ENCODE results near the gene SORBS1. TPM values are rescaled to one million over a fixed set of nuclear protein-coding genes. Genes with fewer than 3 reads are reported as not detected.

Gene SORBS1
- total and polyA plus RNA-seq, 3 experiments from 2014 or later = 0.28 to 1.7 (median 0.92) TPM

DNA sequence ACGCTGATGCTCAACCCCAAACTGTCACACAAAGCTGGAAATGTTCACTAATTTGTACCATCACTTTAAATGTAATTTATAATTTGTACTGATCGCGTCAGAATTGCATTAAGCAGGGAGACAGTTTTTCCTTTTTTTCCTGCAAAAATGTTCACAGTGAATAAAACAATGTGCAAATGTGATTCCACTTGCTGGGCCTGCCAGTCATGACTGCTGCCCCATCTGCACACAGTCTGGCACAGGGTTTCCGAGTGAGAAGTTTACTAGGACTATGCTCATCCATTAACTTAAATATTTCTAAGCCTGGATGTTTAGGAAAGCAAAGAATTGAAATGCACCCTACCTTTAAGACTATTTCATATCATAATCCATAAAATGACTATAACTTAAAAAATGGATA lies 99.6 kb downstream of the SORBS1 start:
- Histone ChIP-seq H3K27me3 (ENCODE audit: insufficient read depth, low read length, poor library complexity, severe bottlenecking) (peaks cover 4% of the 10 kb centered on the region), H3K27ac (ENCODE audit: low read depth, low read length) (no peak overlapping the region), H3K36me3 (ENCODE audit: insufficient read depth, low read length) (no peaks in the 10 kb centered on the region), H3K9me3 (ENCODE audit: low read length) (no peaks in the 10 kb centered on the region), H3K4me1 (ENCODE audit: insufficient read depth, low read length) (no peaks in the 10 kb centered on the region), H3K4me3 (ENCODE audit: low read length) (no peak overlapping the region)
- DNase-seq = no peak
- ChIA-PET POLR2A (no interaction called here), CTCF (no interaction called here)
- H3K36me3 Mint-ChIP-seq = no peaks in the 10 kb centered on the region
- H3K4me1 Mint-ChIP-seq = no peaks in the 10 kb centered on the region
- H3K4me3 Mint-ChIP-seq = no peak overlapping the region
- H3K27ac Mint-ChIP-seq = no peak overlapping the region
- H3K27me3 Mint-ChIP-seq = peaks cover 5 to 24% of the 10 kb centered on the region in 2 donors
- H3K9me3 Mint-ChIP-seq = no peaks in the 10 kb centered on the region

DNA sequence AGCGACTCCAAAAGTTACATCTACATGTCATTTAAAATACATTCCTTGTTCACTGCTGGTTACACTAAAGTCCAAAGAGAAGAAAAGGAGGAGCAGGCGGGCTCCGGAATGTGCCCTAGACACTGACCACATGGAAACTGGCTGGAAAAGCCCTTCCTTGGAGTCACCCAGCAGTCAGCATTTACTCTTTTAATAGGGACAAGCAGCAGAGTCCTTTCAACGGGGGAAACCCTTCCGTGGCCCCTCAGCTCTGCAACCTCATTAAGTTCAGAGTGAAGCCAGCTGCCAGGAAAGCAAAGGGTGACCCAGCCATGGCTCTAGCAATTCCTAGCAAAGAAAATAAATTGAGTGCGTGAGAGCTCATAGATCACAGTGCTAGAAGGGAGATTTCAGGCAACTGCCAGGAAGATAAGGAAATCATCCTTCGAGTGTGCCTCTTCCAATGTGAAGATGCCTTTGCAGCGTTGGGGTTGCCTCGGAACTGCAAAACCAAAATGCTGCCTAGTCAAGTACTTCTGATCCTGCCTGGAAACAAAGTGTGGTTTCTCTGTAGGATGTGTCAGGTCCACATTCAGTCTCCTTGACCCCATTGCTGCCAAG lies 101.6 kb downstream of the SORBS1 start:
- Mint-ChIP-seq H3K4me3 (no peak overlapping the region), H3K4me1 (no peaks in the 10 kb centered on the region), H3K27me3 (peaks cover 10 to 37% of the 10 kb centered on the region in 2 donors), H3K9me3 (no peaks in the 10 kb centered on the region), H3K27ac (no peak overlapping the region), H3K36me3 (no peaks in the 10 kb centered on the region)
- Histone ChIP-seq H3K9me3 (ENCODE audit: low read length) (no peaks in the 10 kb centered on the region), H3K27me3 (ENCODE audit: insufficient read depth, low read length, poor library complexity, severe bottlenecking) (peaks cover 4% of the 10 kb centered on the region), H3K4me3 (ENCODE audit: low read length) (no peak overlapping the region), H3K36me3 (ENCODE audit: insufficient read depth, low read length) (no peaks in the 10 kb centered on the region), H3K27ac (ENCODE audit: low read depth, low read length) (no peak overlapping the region), H3K4me1 (ENCODE audit: insufficient read depth, low read length) (no peaks in the 10 kb centered on the region)
- ChIA-PET CTCF (no interaction called here), POLR2A (no interaction called here)
- no peak for DNase-seq

DNA sequence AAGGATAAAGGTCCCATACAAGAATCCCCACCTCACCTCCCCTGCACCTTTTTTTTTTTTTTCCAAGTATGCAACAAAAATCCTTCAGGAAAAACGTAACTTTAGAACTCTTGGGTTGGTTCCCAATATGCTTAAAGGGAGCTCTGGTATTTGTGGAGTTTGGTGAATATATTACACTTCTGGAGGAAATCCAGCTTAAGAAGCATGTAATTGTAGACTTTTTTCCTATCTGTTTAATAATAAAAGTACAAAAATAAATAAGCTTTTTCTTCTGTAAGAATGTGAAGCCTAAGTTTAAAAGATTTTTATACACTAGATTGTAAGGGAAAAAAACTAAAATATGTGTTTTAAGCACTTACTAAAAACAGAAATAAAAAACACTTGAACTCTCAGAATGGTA lies 102.3 kb downstream of the SORBS1 start:
- CTCF ChIA-PET = no interaction called here

DNA sequence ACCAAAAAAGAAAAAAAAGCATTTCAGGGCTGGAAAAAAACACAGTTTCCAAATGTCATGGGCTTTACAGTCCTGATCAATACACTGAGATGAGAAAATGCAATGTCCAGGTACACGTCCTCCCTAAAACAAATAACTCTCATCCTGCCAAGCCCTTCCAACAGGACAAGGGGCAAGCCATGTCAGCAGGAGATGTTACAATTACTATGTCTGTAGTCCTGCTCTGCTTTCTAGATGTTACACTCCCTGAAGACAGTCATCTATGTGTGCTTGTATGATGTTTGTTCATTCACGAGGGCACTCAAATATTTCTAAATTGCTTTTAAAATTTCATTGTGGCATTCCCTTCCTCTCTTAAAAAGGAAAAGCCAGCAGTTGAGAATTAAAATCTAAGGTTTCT lies 103.2 kb downstream of the SORBS1 start:
- no peak overlapping the region for H3K27ac ChIP-seq (ENCODE audit: low read depth, low read length)
- Mint-ChIP-seq H3K4me1 (no peaks in the 10 kb centered on the region), H3K27ac (no peak overlapping the region), H3K9me3 (no peaks in the 10 kb centered on the region), H3K4me3 (no peak overlapping the region), H3K27me3 (peaks cover 10 to 31% of the 10 kb centered on the region in 2 donors), H3K36me3 (no peaks in the 10 kb centered on the region)
- no peaks in the 10 kb centered on the region for H3K36me3 ChIP-seq (ENCODE audit: insufficient read depth, low read length)
- H3K4me1 ChIP-seq (ENCODE audit: insufficient read depth, low read length) = no peaks in the 10 kb centered on the region
- no peaks in the 10 kb centered on the region for H3K9me3 ChIP-seq (ENCODE audit: low read length)
- ChIA-PET POLR2A (no interaction called here), CTCF (interaction anchor here (0.7 kb wide), 1 partner anchor 414 kb away, joined by 3 read pairs; no protein-coding TSS in a partner anchor)
- H3K27me3 ChIP-seq (ENCODE audit: insufficient read depth, low read length, poor library complexity, severe bottlenecking) = peaks cover 4% of the 10 kb centered on the region
- H3K4me3 ChIP-seq (ENCODE audit: low read length) = no peak overlapping the region
- DNase-seq = no peak

More for the DNA sequence above, 102.3 kb downstream of the SORBS1 start:
- no peaks in the 10 kb centered on the region for H3K4me1 Mint-ChIP-seq
- Histone ChIP-seq H3K27me3 (ENCODE audit: insufficient read depth, low read length, poor library complexity, severe bottlenecking) (peaks cover 4% of the 10 kb centered on the region), H3K4me1 (ENCODE audit: insufficient read depth, low read length) (no peaks in the 10 kb centered on the region), H3K9me3 (ENCODE audit: low read length) (no peaks in the 10 kb centered on the region), H3K4me3 (ENCODE audit: low read length) (no peak overlapping the region), H3K27ac (ENCODE audit: low read depth, low read length) (no peak overlapping the region), H3K36me3 (ENCODE audit: insufficient read depth, low read length) (no peaks in the 10 kb centered on the region)
- no peaks in the 10 kb centered on the region for H3K36me3 Mint-ChIP-seq
- peaks cover 10 to 35% of the 10 kb centered on the region in 2 donors for H3K27me3 Mint-ChIP-seq
- H3K9me3 Mint-ChIP-seq = no peaks in the 10 kb centered on the region
- no peak for DNase-seq
- POLR2A ChIA-PET = no interaction called here
- H3K4me3 Mint-ChIP-seq = no peak overlapping the region
- H3K27ac Mint-ChIP-seq = no peak overlapping the region

DNA sequence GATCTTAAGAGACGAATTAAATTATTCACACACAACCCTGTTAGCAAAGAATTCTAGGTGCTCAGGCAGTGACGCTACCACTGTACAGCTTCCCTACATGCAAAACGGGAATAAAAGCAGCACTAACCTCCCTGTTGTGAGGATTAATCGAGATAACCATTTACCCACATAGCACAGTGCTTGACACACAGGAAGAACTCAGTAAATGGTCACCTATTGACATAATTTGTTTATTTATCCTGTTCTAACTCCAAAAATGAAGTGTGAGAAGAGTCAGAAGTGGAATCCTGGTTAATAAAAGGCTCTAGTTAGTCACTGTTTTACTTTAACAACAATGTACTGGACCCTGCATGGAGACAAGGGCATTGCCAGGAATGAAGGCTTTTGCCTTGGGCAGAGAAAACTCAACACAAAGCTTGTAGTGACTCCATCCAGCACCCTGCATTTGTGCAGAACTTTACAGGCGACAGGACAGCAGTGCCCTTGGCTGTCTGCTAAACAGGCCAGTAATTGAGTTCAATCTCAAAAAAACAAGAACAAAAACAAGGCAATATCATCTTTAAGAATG lies 103.8 kb downstream of the SORBS1 start:
- peaks cover 10 to 27% of the 10 kb centered on the region in 2 donors for H3K27me3 Mint-ChIP-seq
- Histone ChIP-seq H3K27me3 (ENCODE audit: insufficient read depth, low read length, poor library complexity, severe bottlenecking) (peaks cover 4% of the 10 kb centered on the region), H3K9me3 (ENCODE audit: low read length) (no peaks in the 10 kb centered on the region), H3K4me3 (ENCODE audit: low read length) (no peak overlapping the region), H3K4me1 (ENCODE audit: insufficient read depth, low read length) (no peaks in the 10 kb centered on the region), H3K27ac (ENCODE audit: low read depth, low read length) (no peak overlapping the region), H3K36me3 (ENCODE audit: insufficient read depth, low read length) (no peaks in the 10 kb centered on the region)
- DNase-seq = no peak
- H3K9me3 Mint-ChIP-seq = no peaks in the 10 kb centered on the region
- no peak overlapping the region for H3K4me3 Mint-ChIP-seq
- POLR2A ChIA-PET = no interaction called here
- no peaks in the 10 kb centered on the region for H3K36me3 Mint-ChIP-seq
- no peaks in the 10 kb centered on the region for H3K4me1 Mint-ChIP-seq
- CTCF ChIA-PET = no interaction called here
- H3K27ac Mint-ChIP-seq = no peak overlapping the region

DNA sequence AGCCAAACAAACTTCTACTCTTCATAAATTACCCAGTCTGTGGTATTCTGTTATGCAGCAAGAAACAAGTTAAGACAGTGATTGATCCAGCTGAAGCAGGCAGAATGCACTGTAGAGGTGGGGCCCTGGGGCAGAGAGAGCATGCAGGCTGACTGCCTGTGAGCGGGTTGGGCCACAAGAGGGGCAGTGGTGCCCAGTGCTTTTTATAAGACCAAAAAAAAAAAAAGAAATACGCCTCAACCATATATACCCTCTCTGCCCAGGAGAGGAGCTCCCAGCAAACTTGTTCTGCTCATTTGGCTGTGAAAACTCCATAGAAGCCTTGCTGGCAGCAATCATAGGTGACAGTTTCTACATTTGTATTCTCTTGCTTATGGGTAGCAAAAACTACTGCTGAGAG lies 104.7 kb downstream of the SORBS1 start:
- H3K4me1 Mint-ChIP-seq = no peaks in the 10 kb centered on the region
- Histone ChIP-seq H3K4me3 (ENCODE audit: low read length) (no peak overlapping the region), H3K9me3 (ENCODE audit: low read length) (no peaks in the 10 kb centered on the region), H3K36me3 (ENCODE audit: insufficient read depth, low read length) (no peaks in the 10 kb centered on the region), H3K27ac (ENCODE audit: low read depth, low read length) (no peak overlapping the region), H3K27me3 (ENCODE audit: insufficient read depth, low read length, poor library complexity, severe bottlenecking) (peaks cover 4% of the 10 kb centered on the region), H3K4me1 (ENCODE audit: insufficient read depth, low read length) (no peaks in the 10 kb centered on the region)
- no peak overlapping the region for H3K4me3 Mint-ChIP-seq
- DNase-seq = no peak
- POLR2A ChIA-PET = no interaction called here
- H3K36me3 Mint-ChIP-seq = no peaks in the 10 kb centered on the region
- CTCF ChIA-PET = interaction anchor here (0.8 kb wide), 1 partner anchor 26 kb away, joined by 3 read pairs; no protein-coding TSS in a partner anchor
- peaks cover 10 to 28% of the 10 kb centered on the region in 2 donors for H3K27me3 Mint-ChIP-seq
- no peaks in the 10 kb centered on the region for H3K9me3 Mint-ChIP-seq
- no peak overlapping the region for H3K27ac Mint-ChIP-seq

DNA sequence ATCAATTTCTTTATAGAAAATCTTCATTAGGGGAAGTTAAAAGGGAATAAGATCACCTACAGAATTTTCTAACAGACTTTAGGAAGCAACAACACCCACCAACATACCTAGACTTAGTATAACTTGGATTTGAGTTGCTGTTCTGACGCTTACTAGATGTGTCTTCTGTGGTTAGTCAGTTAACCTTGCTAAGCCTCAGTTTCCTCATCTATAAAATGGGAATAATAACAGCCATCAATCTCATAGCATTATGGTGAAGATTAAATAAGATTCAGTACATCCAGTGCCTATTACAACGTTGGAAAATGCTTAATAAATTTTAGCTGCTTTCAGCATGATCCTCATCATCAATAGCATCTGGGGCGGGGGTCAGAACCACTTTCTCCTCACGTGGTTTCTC lies 106.2 kb downstream of the SORBS1 start:
- ChIA-PET CTCF (interaction anchor here (0.7 kb wide), 1 partner anchor 9 kb away, joined by 3 read pairs; no protein-coding TSS in a partner anchor), POLR2A (no interaction called here)
- no peak overlapping the region for H3K4me3 Mint-ChIP-seq
- no peaks in the 10 kb centered on the region for H3K36me3 Mint-ChIP-seq
- no peaks in the 10 kb centered on the region for H3K4me1 Mint-ChIP-seq
- H3K27me3 ChIP-seq (ENCODE audit: insufficient read depth, low read length, poor library complexity, severe bottlenecking) = peaks cover 4% of the 10 kb centered on the region
- DNase-seq = no peak
- H3K4me1 ChIP-seq (ENCODE audit: insufficient read depth, low read length) = no peaks in the 10 kb centered on the region
- no peak overlapping the region for H3K27ac Mint-ChIP-seq
- no peaks in the 10 kb centered on the region for H3K36me3 ChIP-seq (ENCODE audit: insufficient read depth, low read length)
- peaks cover 10 to 35% of the 10 kb centered on the region in 2 donors for H3K27me3 Mint-ChIP-seq
- no peaks in the 10 kb centered on the region for H3K9me3 ChIP-seq (ENCODE audit: low read length)
- H3K4me3 ChIP-seq (ENCODE audit: low read length) = no peak overlapping the region
- no peak overlapping the region for H3K27ac ChIP-seq (ENCODE audit: low read depth, low read length)
- no peaks in the 10 kb centered on the region for H3K9me3 Mint-ChIP-seq

DNA sequence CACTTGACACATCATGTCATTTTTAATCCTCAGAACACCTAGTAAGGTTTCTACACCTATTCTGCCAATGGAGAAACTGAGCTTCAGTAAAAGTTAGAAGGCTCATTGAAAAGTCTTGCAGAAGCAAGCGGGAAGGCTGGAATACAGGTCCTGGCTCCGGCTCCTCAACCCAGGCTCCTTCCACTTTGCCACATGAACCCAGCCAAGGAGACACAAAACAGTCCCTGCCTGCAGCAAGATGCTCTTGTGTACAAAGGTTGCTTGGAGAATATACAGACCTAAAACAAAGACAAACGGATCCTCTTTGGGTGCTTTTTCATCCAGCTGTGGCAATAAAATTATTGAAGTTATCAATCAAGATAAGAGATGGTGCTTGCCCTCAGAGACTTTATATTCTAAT lies 106.8 kb downstream of the SORBS1 start:
- peaks cover 10 to 35% of the 10 kb centered on the region in 2 donors for H3K27me3 Mint-ChIP-seq
- H3K4me3 Mint-ChIP-seq = no peak overlapping the region
- H3K4me1 Mint-ChIP-seq = no peaks in the 10 kb centered on the region
- Histone ChIP-seq H3K27ac (ENCODE audit: low read depth, low read length) (no peak overlapping the region), H3K36me3 (ENCODE audit: insufficient read depth, low read length) (no peaks in the 10 kb centered on the region), H3K4me3 (ENCODE audit: low read length) (no peak overlapping the region), H3K4me1 (ENCODE audit: insufficient read depth, low read length) (no peaks in the 10 kb centered on the region), H3K9me3 (ENCODE audit: low read length) (no peaks in the 10 kb centered on the region), H3K27me3 (ENCODE audit: insufficient read depth, low read length, poor library complexity, severe bottlenecking) (peaks cover 4% of the 10 kb centered on the region)
- H3K9me3 Mint-ChIP-seq = no peaks in the 10 kb centered on the region
- DNase-seq = no peak
- H3K27ac Mint-ChIP-seq = no peak overlapping the region
- CTCF ChIA-PET = no interaction called here
- POLR2A ChIA-PET = no interaction called here
- H3K36me3 Mint-ChIP-seq = no peaks in the 10 kb centered on the region

Data from CD8-positive, alpha-beta memory T cell (primary cell).